SU-DHL-6 (cell line): ENCODE measurements around the gene LRPAP1.

Experiments
- EZH2phosphoT487 ChIP-seq: fragments of 200-600 bp; sonication (generic), shearing (Covaris generic); conservative IDR thresholded peaks from 2 replicates; pipeline ENCODE4 v1.6.1; 2018; ENCODE audit warnings: mild to moderate bottlenecking, antibody characterized with exemption, low read length, moderate library complexity, mixed read lengths
- TF ChIP-seq, protein P1 (sequence below): fragments of 200-600 bp; sonication (generic); IDR thresholded peaks from one replicate; pipeline ENCODE4 v1.5.1; 2017; ENCODE audit warnings: antibody characterized with exemption, mild to moderate bottlenecking, low read length, moderate library complexity; ENCODE audit not compliant: insufficient read depth, poor library complexity, severe bottlenecking

- TF ChIP-seq, protein P1, sequence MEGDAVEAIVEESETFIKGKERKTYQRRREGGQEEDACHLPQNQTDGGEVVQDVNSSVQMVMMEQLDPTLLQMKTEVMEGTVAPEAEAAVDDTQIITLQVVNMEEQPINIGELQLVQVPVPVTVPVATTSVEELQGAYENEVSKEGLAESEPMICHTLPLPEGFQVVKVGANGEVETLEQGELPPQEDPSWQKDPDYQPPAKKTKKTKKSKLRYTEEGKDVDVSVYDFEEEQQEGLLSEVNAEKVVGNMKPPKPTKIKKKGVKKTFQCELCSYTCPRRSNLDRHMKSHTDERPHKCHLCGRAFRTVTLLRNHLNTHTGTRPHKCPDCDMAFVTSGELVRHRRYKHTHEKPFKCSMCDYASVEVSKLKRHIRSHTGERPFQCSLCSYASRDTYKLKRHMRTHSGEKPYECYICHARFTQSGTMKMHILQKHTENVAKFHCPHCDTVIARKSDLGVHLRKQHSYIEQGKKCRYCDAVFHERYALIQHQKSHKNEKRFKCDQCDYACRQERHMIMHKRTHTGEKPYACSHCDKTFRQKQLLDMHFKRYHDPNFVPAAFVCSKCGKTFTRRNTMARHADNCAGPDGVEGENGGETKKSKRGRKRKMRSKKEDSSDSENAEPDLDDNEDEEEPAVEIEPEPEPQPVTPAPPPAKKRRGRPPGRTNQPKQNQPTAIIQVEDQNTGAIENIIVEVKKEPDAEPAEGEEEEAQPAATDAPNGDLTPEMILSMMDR, result no peak
- TF ChIP-seq EZH2phosphoT487, result no peak
Observed at GRCh38 chr4:3477750-3478430, 54.3 kb downstream of the LRPAP1 start.
